GM19035 (cell line): ENCODE results near the gene C17orf50.

Source experiments
- ATAC-seq: cut with Tn5 transposase; IDR thresholded peaks from one replicate; pipeline ENCODE4 v1.9.1; 2021; ENCODE audit not compliant: unreplicated experiment

C17orf50 gene

DNA sequence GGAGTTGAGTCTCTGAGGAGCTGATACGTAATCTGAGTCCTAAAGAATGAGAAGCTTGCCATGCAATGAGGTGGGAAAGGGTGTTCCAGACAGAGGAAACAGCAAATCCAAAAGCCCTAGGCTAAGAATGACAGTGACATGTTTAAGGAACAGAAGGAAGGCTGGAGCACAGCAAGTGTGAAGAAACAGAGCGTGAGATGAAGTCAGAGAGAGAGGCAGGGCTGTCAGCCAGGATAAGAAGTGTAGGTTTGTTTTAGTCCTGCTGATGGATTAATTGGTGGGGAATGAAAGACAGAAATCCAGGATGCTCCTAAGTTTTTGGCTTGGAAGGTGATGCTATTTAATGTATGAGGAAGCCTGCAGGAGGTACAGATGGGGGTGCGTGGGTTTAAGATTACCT, 20.3 kb downstream of the C17orf50 start:
- ATAC-seq, result no peak

DNA sequence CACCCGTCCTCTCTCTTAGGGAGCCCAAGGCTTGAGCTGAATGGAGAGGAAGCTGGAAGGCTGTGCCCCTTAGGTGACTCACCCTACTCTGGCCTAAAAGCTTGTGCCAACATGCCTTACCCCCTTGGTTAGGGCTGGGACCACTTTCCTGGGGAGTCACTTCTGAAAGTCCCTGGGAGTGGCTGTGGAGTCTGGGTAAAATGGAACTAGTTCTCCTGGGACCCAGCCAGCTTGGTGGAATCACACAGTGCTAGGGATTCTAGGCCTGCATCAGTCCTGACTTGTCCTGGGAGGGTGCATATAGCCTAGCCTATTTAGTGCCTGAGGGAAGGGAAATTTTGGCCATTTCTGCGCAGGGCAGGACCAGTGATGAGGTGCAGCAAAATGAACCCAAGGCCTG, 24.2 kb downstream of the C17orf50 start:
- ATAC-seq, result no peak

DNA sequence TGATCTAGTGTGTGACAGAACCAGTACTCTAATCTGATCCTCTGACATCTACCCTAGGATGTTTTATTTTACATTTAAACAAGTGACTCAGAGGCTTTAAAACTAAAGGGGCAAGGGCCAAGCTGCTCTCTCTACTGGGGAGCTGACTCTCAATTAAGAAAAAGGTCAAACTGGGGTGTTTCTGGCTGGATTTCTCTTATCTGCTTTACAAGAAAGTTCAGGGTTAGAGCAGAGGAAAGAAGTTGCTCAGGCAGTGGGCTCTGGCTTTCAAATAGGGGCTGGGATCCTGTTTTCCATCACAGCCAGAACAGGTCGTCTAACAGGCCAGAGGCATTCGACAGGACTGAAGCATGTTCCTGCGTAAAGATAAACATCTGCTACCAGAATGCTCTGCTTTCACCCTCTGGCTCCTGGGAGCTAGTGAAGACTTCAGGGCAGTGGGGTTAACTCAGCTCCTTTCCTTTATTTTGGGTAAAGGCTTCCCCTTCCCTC, 26.3 kb downstream of the C17orf50 start:
- ATAC-seq, result no peak

DNA sequence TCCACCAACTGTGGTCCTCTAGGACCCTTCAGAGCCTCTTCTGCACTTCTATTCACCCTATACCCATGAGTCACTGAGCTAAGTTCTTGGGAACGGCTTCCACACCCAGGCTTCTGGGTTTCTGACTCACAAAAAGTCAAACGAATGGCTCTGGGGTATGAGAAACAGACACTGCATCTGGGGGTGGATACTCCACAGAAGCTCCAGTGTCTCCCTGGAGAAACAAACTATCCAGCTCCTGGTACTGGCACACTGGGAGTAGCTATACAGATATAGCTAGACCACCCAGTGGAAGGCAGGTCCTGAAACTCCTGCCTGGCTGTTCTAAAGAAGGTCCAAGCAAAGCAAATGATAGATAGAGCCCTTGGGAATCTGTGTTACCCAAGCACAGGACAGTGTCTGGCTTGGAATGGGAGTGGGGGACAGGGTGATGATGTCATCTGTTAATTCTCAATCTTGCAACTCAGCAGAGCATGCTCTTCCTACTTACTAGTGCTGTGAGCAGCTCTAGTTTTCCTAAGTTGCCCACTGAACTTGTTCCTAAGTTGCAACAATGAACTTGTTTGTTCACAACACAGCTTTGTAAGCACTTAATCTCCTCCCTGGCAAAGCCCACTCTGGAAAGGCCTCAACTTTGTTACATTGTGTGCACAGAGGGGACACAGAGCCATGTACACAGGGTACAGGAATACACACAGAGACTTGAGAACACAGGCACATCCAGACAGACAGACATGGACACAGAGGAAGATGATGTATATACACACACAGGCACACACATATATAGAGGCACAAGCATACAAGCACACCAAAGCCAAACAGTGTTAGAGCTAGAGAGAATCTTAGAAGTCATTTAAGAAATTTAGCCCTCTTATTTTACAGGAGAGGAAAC, 28.0 kb downstream of the C17orf50 start:
- ATAC-seq, result no peak

DNA sequence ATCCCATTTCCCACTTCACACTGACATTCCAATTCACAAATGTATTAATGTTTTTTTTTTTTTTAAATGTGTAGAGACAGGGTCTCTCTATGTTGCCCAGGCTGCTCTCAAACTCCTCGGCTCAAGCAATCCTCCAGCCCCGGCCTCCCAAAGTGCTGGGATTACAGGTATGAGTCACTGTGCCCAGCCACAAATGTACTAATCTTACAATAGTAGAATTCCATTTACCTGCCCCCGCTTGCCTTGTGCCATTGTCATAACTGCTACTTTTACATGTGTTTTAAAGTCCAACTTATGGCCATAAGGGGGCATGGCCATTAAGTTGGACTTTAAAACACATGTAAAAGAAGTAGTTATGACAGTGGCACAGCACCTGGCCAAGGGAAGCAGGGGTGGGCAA, 30.2 kb downstream of the C17orf50 start:
- no peak for ATAC-seq

DNA sequence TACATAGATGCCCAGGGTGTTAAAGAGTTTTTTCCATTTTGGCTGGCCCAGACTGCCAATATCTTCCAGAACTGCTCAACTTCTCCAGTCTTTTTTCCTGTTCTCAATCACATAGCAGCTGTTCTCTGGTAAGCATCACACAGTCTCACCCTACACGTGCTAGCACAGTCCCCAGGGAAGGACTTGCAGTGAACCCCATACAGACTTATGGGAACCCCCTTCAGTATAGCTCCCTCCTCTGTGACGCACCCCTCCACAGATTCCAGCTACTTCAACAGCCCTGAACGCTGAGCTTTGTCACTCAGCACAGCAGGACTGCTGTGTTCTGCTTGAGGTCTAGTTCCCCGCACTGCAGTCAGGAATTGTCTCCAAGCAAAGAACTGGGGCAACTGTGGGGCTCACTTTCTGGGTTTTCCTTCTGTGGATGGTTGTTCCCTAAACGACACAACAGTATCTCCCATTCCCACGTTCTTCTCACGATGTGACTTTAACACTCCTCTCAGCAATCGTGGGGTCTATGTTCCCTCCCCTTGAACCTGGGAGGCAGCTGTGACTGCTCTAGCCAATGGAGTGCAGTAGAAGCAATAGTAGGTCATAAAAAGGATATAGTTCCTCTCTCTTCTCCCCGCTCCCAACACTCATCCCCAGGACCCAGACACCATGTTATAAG, 31.1 kb downstream of the C17orf50 start:
- ATAC-seq, result no peak

DNA sequence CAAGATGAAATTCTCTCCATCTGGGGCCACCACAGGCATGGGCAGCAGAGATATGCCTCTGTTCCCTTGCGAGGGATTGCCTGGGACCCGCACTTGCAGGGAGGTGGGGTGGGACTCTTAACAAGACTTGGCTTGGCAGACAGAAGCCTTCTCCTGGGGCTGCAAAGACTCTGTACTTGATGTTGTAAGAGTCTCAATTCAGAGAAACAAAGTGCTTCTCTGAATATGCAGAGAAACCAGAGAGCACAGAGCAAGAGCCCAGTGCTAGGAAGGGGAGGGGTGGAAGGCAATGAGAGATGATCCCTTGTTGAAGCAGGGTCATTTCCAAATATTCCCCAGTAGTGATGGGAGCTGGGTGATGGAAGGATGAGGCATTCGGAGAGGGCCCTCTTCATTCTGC, 32.6 kb downstream of the C17orf50 start:
- ATAC-seq, result no peak

DNA sequence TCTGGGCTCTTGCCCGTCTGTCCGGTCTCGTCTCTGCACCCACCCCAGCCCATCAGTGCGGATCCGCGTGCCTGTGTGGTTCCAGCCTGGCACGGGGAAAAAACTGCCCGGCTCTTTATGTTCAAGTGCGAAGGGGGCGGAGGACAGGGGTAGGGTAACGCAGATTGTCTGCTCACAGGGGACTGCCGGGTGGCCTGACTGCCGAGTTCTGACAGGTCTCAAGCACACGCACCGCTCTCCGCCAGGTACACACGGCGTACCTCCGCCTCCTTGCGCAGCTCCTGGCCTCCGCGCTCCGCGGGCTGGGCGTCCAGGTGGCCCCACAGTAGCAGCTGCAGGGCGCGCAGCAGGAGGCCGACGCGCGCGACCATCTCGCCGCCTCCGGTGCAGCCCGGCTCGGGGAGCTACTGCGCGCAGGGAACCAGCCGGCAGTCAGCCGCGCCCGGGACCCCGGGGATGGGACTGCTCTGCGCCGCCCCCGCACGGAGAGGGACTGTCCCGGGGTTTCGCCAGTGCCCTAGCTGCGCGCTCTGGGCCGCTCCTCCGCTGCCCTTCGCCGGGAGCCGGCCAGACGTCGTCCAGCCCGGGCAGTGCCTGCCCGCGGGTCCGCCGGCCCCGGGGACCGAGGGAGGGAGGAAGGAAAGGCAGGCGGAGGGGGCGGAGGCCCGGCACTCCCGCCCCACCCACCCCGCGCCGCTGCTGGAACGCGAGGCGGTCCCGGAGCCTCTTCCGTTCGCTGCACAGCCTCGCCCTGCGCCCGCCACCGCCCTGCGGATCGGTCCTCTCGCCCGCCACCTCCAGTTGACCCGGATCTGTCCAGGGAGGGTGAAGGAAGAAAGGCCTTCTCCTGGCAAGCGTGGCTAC, 34.6 kb downstream of the C17orf50 start, which contains the start of gene MMP28:
TSS of gene MMP28 (minus strand) at position 635 of the 864 bp plus-strand sequence. CDS start at position 371, 264 bp downstream.
- ATAC-seq, result no peak

DNA sequence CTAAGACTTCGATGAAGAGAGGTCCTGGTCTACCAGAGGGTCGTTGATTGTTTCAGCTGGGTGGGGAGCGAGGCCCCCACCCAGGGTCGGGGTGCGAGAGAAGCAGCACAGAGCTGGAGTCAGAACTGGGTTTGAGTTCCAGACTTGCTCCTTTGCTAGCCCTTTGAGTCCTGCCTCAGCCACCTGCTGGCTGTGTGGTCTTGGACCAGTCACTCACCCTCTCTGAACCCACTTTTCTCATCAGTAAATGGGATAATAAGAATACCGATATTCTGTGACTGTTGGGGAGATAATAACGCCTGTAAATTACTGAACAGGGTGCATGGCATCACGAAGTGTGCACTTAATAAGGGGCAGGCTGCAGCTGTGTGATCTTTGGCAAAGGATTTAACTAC, 35.2 kb downstream of the C17orf50 start:
- no peak for ATAC-seq

DNA sequence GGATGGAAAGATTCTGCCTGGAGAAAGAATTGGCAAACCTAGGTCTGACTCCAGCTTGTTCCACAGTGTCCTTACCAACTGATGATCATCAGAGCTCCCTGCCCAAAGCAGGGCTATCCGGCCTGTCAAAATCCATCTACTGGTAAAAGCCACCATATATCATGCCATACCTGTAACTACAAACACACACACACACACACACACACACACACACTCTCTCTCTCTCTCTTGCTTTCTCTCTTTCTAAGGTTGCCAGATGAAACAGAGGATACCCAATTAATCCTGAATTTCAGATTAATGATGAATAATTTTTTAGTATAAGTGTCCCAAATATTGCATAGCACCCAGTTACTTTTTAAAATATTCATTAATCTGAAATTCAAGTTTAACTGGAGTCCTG, 36.3 kb downstream of the C17orf50 start:
- no peak for ATAC-seq

DNA sequence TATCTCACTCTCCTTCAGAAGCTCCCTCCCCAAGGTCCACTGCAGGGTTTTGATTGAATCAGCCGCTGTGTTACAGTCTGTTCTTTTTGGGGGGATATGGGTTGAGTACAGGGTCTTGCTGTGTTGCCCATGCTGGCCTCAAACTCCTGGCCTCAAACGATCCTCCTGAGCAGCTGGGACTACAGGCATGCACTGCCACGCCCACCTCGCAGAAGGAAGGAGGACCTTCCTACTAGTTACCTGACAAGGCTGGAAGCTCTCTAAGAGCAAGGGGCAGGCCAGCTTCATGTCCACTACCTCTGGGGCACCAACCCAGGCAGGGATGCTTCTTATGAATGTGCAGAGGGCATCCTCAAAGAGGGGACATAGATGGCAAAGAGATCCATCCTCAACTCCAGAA, 36.7 kb downstream of the C17orf50 start:
- ATAC-seq, result no peak

DNA sequence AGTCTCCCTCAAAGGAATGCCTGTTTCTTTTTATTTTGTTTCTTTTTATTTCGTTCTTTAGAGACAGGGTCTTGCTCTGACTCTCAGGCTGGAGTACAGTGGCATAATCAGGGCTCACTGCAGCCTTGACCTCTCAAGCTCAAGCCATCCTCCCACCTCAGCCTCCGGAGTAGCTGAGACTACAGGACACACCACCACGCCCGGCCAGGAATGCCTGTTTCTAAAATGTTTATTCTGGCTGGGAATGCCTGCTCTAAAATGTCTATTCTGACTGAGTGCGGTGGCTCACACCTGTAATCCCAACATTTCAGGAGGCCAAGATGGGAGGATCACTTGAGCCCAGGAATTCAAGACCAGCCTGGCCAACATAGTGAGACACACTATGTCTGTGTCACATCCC, 37.2 kb downstream of the C17orf50 start:
- no peak for ATAC-seq

DNA sequence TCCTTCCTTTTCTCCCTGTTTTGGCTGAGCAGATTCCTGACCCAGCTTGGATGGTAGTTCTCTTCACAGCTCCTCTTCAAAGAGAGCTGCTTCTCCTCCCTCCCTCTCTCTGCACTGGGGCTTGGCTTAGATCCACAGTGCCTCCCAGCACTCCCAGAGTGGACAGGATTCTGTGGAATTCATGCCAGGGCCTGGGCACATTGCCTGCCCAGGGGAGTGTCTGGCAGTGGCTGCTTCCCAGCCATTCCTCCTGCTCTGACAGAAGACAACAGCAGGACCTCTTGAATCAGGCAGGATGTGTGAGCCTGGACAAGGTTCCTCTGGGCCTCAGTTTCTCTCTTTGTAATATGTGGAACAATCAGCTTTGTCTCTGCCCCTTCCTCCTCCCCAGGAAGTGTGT, 39.3 kb downstream of the C17orf50 start:
- ATAC-seq, result no peak

DNA sequence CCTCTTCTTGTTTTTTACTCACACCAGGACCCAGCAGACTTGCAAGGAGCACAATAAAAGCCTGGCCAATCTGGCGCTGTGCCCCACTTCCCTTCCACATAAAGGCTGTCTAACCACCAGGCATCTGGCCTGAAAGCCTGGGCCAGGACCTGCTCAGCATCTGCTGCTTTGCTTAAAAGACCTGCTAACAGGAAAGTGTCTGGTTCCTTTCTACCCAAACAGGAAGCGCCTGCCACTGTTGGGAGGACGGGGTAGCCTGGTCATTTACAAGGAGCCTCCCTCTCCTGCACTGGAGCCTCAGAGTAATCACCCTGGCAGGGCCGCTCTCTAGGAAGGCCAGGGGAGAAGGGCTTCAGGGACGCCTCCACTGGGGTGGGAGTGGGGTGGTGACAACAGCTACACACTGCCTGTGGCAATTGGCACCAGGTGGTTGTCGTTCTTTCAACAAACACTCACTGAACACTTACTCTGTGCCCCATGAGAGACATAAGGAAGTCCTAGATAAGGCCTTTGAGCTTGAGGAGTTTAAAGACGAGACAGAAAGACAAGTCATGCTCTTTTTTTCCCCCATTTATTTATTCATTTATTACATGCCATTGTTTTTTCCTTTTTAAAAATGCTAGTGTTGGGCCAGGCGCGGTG, 41.0 kb downstream of the C17orf50 start:
- ATAC-seq, result no peak

DNA sequence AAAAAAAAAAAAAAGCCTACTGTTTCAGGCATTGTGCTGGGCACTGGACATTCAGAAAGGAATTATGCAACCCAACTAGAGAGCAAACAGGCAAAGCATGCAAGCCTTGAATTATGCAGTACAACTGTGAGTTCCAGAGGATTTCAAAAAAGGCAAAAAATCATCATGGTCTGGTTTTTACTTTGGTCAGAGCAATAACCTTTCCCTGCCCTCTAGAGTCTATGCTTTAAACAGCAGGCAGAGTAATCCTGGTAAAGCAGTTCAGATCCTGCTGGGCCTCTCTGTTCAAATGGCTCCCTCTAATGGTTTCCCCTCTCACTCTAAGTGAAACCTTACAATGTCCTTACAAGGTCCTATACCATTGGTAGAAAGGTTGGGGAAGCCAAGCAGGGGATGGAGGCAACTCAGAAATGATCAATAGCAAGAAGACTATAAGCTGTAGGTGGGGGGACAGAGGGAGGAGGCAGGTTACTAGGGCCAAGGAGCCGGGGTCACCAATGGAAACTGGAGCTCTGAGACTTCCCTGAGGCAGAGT, 44.0 kb downstream of the C17orf50 start:
- no peak for ATAC-seq

DNA sequence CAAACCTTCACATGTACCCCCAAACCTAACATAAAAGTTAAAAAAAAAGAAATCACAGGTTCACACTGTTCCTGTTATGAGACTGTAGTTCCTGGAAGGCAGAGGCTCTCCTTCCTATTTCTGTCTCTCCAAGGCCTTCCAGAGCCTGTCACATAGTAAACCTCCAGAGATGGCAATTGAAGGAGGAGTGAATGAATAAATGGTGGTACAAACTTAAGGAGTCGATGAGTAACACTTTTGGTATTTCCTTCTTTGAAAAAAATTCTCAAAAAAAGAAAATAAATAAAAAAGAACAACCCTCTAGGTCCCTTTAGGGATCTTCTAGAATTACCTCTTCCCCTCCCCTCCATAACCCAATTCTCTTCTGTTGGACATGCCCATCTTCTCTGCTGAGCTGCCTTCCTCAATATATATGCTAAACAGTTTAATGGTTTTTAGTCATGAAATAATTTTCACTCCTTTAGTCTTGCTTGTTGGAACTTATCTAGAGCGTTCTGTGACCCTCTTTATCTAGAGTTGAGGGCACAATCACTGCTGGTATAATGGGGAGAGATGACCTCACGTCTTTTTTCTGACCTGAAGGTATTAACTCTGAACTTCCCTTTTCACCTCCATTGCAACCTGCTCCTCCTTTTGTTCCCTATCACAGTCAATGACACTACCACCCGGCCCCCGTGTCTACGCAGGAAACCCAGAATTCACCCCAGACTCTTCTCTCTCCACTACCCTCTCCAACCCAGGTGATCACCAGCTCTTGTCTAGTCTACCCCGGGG, 46.9 kb downstream of the C17orf50 start:
- ATAC-seq, result no peak

DNA sequence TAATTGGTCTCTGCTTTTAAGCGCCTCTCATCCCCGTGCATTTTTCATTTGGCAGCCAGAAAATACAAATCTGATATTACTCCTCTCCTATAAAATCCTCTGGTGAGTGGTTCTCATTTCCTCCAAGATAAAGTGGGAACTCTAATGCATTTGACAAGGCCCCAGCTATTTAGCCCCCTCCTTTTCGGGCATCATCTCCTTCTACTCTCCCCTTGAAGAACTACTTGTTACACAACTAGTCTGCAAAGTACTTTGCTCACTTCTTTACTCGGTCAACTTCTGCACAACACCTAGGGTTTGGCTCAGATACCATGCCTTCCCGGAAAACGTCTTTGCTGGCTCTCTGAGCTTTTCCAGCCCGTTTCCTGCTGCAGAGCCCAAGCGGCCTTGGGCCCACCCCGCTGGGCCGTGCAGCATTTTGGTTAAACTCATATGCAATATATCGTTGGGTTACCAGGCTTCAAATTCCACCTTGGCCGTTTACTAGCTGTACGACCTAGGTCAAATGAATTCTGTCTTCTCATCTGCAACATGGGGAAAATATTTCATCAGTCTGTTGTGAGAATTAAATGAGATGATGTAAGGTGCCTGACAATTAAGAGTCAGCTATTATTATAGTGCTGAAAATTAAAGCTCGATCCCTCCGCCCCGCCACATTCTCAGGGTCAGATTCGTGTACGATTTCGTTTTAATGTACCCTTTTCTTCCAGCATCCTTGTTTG, 47.7 kb downstream of the C17orf50 start:
- ATAC-seq, result peak; percentile 1

DNA sequence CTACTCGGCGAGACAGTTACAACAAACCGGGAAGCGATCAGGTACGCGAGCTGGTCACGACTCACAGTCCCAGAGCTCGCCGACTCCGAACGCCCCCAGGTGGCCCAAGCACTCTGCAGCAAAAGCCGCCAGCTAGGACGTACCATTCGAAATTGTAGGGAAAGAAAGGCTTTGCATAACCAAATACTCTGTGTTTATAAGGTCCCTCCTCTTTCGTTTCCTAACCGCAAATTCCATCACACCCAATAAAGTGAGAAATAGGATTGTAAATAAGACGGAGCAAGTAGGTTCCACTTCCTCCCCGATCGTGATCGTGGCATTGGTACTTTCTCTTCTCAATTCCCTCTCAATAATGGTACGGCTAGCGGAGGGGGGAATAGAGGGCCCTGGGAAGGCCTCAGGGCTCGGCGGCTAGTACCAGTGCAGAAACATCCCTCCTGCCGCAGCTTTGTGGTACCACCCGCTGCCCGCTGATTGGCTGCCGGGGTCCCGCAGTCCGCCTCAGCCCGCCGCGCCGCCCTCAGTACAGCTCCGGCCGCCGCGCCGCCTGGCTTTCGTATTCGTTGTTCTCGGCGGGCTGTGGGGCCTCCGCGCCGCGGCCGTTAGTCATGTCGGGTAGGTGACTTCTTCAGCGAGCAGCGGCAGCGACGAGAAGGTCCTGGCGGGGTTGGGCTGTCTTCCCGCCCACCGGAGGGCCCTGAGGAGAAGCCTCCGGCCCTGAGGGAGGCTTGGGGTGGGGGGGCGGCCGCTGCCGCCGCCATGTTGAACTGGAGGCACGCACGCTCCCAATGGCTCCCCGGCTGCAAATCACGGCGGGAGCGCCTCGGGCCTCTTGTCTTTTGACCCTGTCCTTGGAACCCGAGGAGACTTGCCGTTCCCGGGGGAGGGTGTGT, 48.5 kb downstream of the C17orf50 start, which contains the start of gene TAF15:
TSS of gene TAF15 (plus strand) at position 523 of the 893 bp plus-strand sequence. CDS start at position 609, 86 bp downstream.
- peak; percentile 93 for ATAC-seq
